UCSD-AML1 (cell line): Measurements from ENCODE around the gene ZNF547.
"Not testable (repeated sequence)": the region's sequence is repeated elsewhere in the genome, so short reads cannot be mapped to it uniquely, and the experiment has no call there.

Experiments
- DNase-seq: peaks from one replicate; lab custom pipeline; 2025; ENCODE audit not compliant: unreplicated experiment; lab: John Stamatoyannopoulos, UW

ZNF547 gene

DNA sequence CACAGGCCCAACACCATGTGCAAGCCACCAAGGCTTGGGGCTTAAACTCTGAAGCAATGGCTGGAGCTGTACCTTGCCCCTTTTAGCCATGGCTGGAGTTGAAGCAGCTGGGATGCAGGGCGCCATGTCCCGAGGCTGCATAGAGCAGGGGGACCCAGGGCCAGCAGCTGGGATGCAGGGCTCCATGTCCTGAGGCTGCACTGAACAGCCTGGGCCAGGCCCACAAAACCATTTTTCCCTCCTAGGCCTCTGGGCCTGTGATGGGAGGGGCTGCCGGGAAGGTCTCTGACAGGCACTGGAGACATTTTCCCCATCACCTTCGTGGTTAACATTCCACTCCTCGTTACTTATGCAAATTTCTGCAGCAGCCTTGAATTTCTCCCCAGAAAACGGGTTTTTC is 10.8 kb downstream of the ZNF547 start:
- no peak for DNase-seq

DNA sequence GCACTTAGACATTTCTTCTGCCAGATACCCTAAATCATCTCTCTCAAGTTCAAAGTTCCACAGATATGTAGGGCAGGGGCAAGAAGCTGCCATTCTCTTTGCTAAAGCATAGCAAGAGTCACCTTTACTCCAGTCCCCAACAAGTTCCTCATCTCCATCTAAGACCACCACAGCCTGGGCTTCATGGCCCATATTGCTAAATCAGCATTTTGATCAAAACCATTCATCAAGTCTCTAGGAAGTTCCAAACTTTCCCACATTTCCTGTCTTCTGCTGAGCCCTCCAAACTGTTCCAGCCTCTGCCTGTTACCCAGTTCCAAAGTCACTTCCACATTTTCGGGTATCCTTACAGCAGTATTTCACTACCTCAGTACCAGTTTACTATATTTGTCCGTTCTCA is 11.3 kb downstream of the ZNF547 start:
- not testable (repeated sequence) for DNase-seq

DNA sequence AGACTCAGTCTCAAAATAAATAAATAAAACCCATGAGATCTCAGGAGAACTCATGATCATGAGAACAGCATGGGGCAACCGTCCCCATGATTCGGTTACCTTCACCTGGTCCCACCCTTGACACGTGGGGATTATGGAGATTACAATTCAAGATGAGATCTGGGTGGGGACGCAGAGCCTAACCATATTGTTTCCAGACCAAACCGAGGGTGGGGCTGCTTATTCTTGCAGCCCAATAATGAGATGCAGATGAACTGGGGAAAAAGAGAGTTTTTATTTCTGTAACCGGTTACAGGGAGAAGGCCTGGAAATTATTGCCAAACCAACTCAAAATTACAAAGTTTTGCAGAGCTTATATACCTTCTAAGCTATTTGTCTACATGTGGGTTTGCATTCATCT is 12.8 kb downstream of the ZNF547 start:
- DNase-seq: no peak

DNA sequence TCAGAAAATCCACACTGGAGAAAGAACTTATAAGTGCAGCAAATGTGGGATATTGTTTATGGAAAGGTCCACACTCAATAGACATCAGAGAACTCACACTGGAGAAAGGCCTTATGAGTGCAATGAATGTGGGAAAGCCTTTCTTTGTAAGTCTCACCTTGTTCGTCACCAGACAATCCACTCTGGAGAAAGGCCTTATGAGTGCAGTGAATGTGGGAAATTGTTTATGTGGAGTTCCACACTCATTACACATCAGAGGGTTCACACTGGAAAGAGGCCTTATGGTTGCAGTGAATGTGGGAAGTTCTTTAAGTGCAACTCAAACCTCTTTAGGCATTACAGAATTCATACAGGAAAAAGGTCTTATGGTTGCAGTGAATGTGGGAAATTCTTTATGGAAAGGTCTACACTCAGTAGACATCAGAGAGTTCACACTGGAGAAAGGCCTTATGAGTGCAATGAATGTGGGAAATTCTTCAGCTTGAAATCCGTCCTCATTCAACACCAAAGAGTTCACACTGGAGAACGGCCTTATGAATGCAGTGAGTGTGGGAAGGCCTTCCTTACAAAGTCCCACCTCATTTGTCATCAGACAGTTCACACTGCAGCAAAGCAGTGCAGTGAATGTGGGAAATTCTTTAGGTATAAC is 14.3 kb downstream of the ZNF547 start:
- no peak for DNase-seq

DNA sequence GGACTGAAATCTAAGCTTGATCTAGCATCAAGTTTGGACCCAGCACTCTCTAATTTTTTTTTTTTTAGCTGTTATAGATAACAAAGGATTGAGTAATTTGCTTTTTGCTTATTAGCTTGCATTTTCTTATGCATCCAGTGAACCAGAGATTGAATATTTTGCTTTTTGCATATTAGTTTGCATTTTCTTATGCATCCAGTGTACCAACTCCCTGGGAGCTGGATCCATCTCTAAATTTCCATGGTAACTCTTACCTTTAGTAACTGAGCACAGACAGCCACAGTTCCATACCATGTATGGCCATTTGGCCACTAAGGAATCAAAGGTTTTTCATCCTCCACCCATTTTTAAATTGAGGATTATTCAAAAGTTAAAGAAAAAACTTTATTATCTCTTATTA is 17.6 kb downstream of the ZNF547 start:
- DNase-seq: no peak

DNA sequence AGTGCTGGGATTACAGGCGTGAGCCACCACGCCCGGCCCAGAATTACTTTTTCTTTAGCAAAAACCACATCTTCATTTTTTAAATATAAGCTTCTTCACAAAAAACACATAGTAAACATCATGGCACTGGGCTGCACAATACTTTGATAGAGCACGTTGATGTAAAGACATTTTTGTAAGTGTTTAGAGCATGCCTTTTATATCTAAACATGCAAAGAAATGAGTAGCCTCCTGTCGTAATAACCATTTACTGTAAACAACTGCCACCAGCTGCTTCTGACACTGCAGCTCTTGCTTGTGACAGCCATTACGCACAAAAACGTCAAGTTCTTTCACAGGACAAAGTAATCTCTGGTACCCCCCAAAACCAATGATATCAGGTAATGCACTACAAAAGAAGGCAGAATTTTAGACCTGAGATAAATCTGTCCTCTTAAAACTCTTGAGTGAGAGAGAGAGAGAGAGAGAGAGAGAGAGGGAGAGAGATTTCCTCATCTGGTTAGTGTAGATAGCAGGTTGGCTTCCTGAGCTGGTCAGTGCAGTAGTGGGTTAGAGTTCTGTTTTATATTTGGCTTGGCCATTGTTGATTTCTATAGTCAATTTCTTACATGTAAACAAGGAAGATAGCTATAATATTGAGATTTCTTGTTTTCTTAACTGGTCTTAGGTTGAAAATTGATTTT is 19.6 kb downstream of the ZNF547 start:
- DNase-seq: no peak

DNA sequence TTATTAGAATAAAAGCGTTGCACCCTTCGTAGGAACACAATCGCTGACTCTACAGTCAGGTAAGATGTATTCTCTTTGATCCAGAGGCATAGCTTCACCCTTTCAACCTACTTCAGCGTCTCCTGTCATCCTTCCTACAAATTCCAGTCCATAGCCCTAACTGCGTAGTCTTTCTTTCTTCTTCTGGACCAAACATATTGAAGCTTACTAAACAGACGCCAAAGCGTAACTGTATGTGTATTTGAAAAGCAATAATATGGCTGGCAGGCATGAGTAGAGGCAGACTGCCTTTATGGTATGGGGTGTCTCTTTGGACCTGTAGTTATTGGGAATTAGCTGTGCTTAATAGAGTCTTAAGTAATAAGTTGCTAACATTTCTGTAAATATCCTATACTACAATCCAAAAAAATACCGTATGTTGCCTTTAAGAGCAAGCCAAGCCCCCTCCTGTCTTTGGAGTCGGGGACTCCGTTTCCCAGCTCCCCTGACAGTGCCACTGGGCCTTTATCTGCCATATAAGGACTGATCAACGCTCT is 25.9 kb downstream of the ZNF547 start:
- no peak for DNase-seq

DNA sequence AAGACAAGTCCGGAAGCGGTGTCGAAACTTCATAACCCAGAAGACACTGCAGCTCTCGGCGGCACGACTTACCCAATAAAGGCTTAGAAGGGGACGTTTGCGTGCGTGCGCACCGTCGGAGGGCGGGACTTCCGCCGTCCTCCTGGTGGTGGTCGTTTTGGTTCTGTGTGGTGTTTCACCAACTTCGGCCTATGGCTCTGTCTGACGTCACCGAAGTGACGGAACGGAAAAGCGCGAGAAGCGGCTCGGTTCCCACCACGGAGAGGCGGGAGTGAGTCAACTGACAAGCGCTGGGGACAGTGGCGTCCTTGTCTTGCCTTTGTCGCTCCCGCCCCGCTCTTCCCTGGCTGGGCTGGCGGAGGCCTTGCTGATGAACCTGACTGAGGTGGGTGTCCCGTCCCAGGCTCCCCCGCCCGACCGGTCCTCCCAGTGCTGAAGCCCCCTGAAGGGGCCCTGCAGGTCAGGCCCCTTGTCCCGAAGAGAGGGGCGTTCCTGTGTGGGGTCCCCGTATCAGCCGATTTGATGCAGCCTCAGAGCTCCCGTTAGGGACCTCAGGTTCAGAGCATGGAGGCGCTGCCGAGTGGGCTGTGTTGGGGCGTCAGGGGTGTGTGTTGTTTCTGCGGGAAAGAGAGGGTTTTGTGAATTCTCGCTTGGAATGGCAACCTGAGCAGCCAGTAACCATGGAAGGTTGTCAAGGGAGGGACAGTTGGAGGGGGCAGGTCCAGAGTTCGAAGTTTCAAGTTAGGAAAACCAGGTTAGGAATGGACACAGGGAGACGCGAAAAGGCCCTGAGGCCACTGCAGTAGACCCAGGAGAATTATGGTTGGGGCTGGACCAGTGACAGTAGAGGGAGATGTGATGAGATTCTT is 26.6 kb downstream of the ZNF547 start, which contains the start of gene ZNF548:
TSS of gene ZNF548 (plus strand) at position 125 of the 869 bp plus-strand sequence. CDS start at position 371, 246 bp downstream.
- DNase-seq: peak; percentile 99

DNA sequence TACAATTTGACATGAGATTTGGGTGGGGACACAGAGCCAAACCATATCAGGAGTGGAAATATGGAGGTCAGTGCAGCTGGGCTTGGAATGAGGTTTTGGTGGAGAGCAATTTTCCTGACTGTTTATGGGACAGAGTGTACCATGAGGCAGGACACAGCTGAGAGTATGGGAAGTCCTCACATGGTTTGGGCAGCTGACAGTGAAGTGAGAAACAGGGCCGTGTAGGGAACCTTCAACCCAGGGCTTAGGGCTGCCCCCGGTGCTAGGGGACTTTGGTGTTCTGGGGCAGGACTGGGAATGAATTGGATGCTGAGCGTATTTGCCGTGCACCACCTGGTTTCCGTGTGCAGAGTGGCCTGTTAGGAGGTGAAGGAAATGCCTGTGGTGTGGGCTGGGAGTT is 32.4 kb downstream of the ZNF547 start:
- DNase-seq: no peak

DNA sequence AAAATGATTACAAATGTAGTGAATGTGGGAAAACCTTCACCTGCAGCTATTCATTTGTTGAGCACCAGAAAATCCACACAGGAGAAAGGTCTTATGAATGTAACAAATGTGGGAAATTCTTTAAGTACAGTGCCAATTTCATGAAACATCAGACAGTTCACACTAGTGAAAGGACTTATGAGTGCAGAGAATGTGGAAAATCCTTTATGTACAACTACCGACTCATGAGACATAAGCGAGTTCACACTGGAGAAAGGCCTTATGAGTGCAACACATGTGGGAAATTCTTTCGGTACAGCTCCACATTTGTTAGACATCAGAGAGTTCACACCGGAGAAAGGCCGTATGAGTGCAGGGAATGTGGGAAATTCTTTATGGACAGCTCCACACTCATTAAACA is 35.5 kb downstream of the ZNF547 start:
- DNase-seq: no peak

DNA sequence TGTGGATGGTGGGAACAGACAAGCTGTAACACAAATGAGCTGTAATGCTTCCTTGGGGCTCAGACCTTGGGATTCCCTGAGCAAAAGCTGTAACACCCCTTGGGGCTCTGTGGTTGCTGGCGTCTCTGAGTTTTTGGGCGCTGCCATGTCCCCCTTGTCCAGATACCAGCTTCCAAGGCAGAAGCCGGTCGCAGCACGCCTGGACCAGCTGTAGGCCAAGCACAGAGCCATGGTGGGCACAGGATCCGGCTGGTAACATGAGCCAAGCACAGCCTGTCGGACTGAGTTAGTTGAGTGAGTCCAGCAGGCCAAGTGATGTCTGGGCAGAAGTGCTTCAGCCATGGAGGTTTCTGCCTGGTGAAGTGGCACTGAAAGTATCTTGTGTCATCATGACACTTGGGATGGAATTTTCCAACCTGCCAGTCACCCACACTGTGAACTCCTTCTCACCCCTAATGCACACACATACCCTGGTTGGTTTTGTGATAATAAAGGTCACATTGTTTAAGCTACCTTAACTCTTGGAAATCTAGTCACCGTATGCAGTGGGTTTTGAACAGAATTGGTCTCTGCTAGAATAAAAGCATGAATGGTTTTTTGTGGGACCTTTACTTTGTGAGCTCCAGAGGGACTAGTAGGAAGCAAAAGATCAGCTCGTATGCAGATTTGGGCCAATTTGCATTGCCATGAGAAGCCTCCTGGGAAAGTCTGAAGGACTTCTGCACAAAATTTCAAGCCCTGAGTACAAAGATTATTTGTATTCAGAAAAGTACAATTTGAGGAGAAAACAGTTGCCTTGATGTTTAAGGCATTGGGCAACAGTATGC is 40.6 kb downstream of the ZNF547 start:
- DNase-seq: no peak

DNA sequence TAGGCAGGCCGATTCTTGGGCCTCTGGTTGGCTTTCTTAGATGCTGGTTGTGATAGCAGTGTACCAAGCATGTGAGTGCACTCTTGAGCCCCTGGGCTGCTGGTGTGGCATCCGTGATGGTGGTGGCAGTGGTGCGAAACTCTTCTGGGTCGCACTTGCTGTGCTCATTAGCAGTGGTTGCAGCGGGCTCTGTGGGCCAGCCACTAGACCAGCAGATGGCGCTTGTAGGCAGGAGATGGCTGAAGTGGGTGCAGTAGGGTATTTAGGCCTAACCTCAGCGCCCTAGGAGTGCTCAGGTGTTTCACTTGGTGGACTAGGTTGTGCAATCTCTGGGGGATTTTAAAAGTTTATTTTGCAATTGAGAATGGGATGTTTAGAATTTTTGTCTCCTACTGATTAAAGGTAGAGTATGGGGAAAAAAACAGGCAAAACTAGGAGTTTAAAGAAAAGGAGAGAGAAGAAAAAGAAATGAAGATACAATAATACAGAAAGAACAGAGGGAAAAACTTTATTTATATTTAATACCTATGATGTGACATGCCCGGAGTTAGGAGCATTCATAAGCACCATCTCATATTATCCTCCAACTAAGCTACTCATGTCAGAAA is 43.3 kb downstream of the ZNF547 start:
- peak; percentile 67 for DNase-seq

DNA sequence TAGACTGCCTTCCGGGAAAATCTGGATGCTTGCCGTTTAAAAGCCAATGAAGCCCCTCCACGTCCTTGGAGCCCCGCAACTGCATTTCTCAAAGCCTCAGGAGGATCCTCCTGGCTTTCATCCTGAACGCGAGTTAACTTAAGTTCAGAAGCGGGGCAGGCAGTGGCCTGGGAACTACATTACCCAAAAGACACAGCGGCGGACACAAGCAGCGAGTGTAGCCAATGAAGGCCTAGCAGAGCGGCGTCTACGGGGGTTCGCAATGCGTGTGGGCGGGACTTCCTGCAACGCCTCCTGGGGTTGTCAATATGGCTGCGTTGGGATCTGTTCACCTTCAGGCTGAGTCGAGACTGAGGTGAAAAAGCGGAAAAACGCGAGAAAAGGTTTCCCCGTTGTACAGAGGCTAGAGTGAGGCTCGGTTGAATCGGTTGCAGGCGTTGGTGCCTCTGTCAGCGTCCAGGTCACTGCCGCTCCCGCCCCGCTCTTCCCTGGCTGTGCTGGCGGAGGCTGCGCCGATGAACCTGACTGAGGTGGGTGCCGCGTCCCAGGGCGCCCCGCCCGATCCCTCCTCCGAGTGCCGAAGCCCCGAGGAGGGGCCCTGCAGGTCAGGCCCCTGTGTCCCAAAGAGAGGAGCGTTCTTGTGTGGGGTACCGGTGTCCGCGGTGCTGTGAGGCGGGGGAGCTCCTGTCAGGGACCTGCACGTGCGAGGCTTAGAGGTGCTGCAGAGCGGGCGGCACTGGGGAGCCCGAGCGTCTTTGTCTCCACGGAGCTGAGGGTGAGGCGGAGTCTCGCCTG is 47.7 kb downstream of the ZNF547 start, which contains the start of gene ZNF17:
TSS of gene ZNF17 (plus strand) at position 285 of the 795 bp plus-strand sequence. CDS start 2,455 bp downstream, outside the sequence.
- DNase-seq: peak; percentile 89

DNA sequence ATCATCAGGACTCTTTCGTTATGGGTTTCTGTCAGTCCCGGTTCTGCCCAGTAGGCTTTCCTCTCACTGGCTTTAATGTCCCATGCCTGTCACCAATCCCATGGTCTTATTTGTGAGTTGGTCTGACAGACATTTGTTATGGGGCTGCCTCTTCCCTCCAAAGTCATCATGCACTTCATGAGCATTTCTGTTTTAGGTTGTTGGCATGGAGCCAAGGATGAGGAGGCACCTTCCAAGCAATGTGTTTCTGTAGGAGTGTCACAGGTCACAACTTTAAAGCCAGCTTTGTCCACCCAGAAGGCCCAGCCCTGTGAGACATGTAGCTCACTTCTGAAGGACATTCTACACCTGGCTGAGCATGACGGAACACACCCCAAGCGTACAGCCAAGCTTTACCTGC is 56.1 kb downstream of the ZNF547 start:
- DNase-seq: no peak

DNA sequence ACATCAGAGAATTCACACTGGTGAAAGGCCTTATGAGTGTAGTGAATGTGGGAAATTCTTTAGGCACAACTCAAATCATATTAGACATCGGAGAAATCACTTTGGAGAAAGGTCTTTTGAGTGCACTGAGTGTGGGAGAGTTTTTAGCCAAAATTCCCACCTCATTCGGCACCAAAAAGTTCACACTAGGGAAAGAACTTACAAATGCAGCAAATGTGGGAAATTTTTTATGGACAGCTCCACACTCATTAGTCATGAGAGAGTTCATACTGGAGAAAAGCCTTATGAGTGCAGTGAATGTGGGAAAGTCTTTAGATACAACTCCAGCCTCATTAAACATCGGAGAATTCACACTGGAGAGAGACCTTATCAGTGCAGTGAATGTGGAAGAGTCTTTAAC is 57.7 kb downstream of the ZNF547 start:
- no peak for DNase-seq
